Osteoblast (primary cell): ENCODE results near the gene SLC19A1. TPM values are rescaled to one million over a fixed set of nuclear protein-coding genes. Genes with fewer than 3 reads are reported as not detected.
"Not testable (repeated sequence)": the region's sequence is repeated elsewhere in the genome, so short reads cannot be mapped to it uniquely, and the experiment has no call there.

ENCODE experiments used
- DNase-seq: peaks from one replicate; pipeline ENCODE4 v3.0.0; 2011; ENCODE audit warnings: low spot score, mixed read lengths; ENCODE audit not compliant: insufficient read length; ENCODE audit errors: missing footprints
- H2AFZ ChIP-seq: 2 replicates; pipeline ENCODE4 v1.6.0; 2011; ENCODE audit warnings: mild to moderate bottlenecking, low read length
- H3K27ac ChIP-seq: 2 replicates; pipeline ENCODE4 v1.5.1; 2011; ENCODE audit warnings: mild to moderate bottlenecking, low read depth, low read length, moderate library complexity
- H3K27me3 ChIP-seq: 2 replicates; pipeline ENCODE4 v1.6.0; 2012; ENCODE audit warnings: mild to moderate bottlenecking, control low read depth, inconsistent platforms, low read length, moderate library complexity; ENCODE audit not compliant: insufficient read depth
- H3K36me3 ChIP-seq: 2 replicates; pipeline ENCODE4 v1.5.1; 2011; ENCODE audit warnings: mild to moderate bottlenecking, low read length, control low read depth, moderate library complexity; ENCODE audit not compliant: insufficient read depth
- H3K4me1 ChIP-seq: 2 replicates; pipeline ENCODE4 v1.5.1; 2011; ENCODE audit warnings: mild to moderate bottlenecking, low read length, control low read depth, moderate library complexity; ENCODE audit not compliant: insufficient read depth
- H3K4me2 ChIP-seq: 2 replicates; pipeline ENCODE4 v1.6.0; 2011; ENCODE audit warnings: mild to moderate bottlenecking, low read length; ENCODE audit not compliant: insufficient read depth
- H3K4me3 ChIP-seq: fragments of 200-600 bp; sonication (generic); 3 replicates; pipeline ENCODE4 v1.5.1; 2012; ENCODE audit warnings: mild to moderate bottlenecking, low read length, inconsistent platforms; ENCODE audit not compliant: insufficient read depth
- H3K79me2 ChIP-seq: 2 replicates; pipeline ENCODE4 v1.6.0; 2012; ENCODE audit warnings: mild to moderate bottlenecking, low read length, control low read depth, inconsistent platforms; ENCODE audit not compliant: insufficient read depth
- H3K9me3 ChIP-seq: 2 replicates; pipeline ENCODE4 v1.5.1; 2011; ENCODE audit warnings: low read depth, low read length, control low read depth
- H4K20me1 ChIP-seq: 2 replicates; pipeline ENCODE4 v1.6.0; 2012; ENCODE audit warnings: mild to moderate bottlenecking, low read length, control low read depth; ENCODE audit not compliant: insufficient read depth
- total RNA-seq: library from RNA; depleted of rRNA; stranded (reverse); fragments of >200 nt; gene quantifications from 2 replicates; pipeline ENCODE4 v1.2.3, GENCODE V29; 2012
- TF ChIP-seq, protein P1 (sequence below): IDR thresholded peaks from 2 replicates; pipeline ENCODE4 v1.5.1; 2011; ENCODE audit warnings: mild to moderate bottlenecking, low read depth, low read length, moderate library complexity; ENCODE audit errors: extremely low read depth

The SLC19A1 gene
- total RNA-seq, 1 donor, result 2.9 TPM

DNA sequence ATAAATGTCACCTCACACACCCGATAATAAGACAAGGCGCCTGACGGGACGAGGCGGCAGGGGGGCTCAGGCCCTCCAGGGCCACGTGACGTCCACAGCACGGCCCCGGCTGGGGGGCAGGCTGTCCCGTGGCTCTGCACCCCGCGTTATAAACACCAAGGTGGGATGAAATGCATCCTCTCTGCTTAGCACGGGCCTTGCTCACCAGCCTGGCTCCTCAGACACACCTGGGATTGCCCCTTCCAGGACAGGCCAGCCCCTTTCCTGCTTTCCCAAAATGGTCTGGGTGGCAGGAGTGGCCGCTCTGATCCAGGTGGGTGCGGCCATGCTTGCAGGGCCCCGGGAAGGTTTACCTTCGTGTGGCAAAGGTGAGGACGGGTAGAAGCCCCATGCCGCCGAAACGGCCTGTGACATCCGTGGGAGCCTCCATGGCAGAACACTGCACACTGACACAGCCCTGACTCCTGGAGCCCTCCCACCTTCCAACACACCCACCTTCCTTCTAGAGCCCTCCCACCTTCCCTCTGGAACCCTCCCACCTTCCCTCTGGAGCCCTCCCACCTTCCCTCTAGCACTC, 35.9 kb downstream of the SLC19A1 start:
- H3K27ac ChIP-seq, result no peak overlapping the region
- H3K4me1 ChIP-seq, result no peaks in the 10 kb centered on the region
- H3K36me3 ChIP-seq, result no peaks in the 10 kb centered on the region
- TF ChIP-seq, protein P1, sequence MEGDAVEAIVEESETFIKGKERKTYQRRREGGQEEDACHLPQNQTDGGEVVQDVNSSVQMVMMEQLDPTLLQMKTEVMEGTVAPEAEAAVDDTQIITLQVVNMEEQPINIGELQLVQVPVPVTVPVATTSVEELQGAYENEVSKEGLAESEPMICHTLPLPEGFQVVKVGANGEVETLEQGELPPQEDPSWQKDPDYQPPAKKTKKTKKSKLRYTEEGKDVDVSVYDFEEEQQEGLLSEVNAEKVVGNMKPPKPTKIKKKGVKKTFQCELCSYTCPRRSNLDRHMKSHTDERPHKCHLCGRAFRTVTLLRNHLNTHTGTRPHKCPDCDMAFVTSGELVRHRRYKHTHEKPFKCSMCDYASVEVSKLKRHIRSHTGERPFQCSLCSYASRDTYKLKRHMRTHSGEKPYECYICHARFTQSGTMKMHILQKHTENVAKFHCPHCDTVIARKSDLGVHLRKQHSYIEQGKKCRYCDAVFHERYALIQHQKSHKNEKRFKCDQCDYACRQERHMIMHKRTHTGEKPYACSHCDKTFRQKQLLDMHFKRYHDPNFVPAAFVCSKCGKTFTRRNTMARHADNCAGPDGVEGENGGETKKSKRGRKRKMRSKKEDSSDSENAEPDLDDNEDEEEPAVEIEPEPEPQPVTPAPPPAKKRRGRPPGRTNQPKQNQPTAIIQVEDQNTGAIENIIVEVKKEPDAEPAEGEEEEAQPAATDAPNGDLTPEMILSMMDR, result no peak
- no peaks in the 10 kb centered on the region for H4K20me1 ChIP-seq
- H3K27me3 ChIP-seq, result no peaks in the 10 kb centered on the region
- H3K79me2 ChIP-seq, result no peaks in the 10 kb centered on the region
- H3K4me3 ChIP-seq, result no peak overlapping the region
- no peak for DNase-seq
- no peak overlapping the region for H3K4me2 ChIP-seq
- no peaks in the 10 kb centered on the region for H3K9me3 ChIP-seq
- H2AFZ ChIP-seq, result no peak overlapping the region

DNA sequence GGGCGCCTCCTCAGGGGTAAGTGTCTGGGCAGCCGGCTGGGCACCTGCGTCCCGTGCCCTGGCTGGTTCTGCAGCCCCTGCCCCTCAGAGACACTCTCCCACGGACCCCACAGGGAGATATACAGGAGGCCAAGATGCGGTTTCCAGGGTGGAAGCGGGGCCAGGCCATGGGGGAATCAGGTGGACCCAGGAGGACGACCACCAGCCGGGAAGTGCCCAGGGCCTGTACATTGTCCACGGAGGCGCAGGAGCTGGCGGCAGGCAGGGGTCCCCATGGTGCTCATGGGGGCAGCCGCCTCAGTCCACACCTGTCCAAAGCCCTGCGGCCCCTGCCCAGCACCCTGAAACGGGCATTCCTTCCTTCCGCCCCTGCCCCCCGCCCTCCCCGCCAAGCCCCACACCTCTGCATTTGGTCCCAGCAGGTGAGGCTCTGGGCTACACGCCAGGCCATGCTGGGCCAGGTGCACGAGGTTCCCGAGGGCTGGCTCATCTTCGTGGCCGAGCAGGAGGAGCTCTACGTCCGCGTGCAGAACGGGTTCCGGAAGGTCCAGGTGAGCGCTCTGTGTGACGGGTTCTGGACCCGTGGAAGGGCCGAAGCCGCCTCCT, 36.7 kb downstream of the SLC19A1 start:
- TF ChIP-seq, protein P1, result no peak
- Histone ChIP-seq H2AFZ (no peak overlapping the region), H3K9me3 (no peaks in the 10 kb centered on the region), H3K79me2 (no peaks in the 10 kb centered on the region), H3K4me1 (no peaks in the 10 kb centered on the region), H3K27ac (no peak overlapping the region), H3K36me3 (no peaks in the 10 kb centered on the region), H3K4me2 (no peak overlapping the region), H4K20me1 (no peaks in the 10 kb centered on the region), H3K27me3 (no peaks in the 10 kb centered on the region), H3K4me3 (no peak overlapping the region)
- no peak for DNase-seq

DNA sequence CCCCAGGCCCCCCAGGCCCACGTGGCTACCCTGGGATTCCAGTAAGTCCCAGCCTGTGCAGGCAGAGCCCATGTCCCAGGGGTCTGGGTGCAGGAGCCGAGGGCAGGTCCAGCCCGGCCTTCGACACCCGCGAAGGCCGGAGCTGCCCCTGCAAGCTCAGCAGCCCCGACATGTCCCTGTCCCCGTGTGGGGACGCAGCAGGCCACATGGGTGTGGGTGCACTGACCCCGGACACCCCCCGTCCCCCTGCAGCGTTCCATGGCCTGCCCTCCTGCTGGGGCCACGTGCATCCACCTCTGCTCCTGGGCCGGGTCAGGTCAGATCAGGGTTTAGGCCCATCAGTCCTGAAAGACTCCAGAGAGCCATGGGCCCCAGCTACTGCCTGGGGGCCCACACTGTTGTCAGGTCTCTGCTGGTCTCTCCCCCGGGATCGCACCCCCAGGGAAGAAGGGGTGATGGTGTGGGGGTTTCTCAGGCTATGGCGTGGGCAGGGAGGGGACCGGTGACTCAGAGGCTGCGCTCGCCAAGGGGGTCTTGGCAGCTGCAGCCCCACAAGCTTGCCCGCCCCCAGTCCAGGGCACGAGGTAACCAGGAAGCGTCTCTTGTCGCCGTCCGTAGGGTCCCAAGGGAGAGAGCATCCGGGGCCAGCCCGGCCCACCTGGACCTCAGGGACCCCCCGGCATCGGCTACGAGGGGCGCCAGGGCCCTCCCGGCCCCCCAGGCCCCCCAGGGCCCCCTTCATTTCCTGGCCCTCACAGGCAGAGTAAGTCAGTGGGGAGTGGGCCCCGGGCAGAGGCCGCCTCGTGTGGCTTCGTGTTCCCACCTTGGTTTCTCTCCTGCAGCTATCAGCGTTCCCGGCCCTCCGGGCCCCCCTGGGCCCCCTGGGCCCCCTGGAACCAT, 37.5 kb downstream of the SLC19A1 start:
- no peak overlapping the region for H2AFZ ChIP-seq
- TF ChIP-seq, protein P1, result no peak

DNA sequence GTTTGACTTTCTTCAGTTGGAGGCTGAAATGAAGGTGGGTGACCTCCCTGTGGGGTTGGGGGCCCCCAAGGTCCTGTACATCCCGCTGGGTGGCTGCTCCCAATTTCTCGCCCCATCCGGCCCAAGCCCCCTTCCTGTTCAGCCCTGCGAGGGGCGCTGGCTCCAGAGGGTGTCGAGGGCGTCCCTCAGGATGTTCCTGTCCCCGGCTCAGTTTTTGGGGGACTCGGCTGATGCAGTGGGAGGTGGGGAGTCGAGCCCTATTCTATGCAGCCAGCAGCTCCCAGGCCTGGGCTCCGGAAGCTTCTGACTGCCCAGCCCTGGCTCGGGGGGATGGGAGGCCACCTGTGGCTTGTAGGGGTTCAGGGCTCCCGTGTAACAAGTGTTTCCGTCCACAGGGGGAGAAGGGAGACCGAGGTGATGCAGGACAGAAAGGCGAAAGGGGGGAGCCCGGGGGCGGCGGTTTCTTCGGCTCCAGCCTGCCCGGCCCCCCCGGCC, 38.2 kb downstream of the SLC19A1 start:
- DNase-seq, result no peak
- no peaks in the 10 kb centered on the region for H3K9me3 ChIP-seq
- H3K4me1 ChIP-seq, result no peaks in the 10 kb centered on the region
- no peaks in the 10 kb centered on the region for H3K27me3 ChIP-seq
- H3K79me2 ChIP-seq, result no peaks in the 10 kb centered on the region
- H4K20me1 ChIP-seq, result no peaks in the 10 kb centered on the region
- no peak overlapping the region for H3K4me2 ChIP-seq
- H2AFZ ChIP-seq, result no peak overlapping the region
- H3K36me3 ChIP-seq, result no peaks in the 10 kb centered on the region
- TF ChIP-seq, protein P1, result no peak
- no peak overlapping the region for H3K4me3 ChIP-seq
- H3K27ac ChIP-seq, result no peak overlapping the region

More for the DNA sequence above, 37.5 kb downstream of the SLC19A1 start:
- H3K27ac ChIP-seq, result no peak overlapping the region
- H3K27me3 ChIP-seq, result no peaks in the 10 kb centered on the region
- no peaks in the 10 kb centered on the region for H4K20me1 ChIP-seq
- no peaks in the 10 kb centered on the region for H3K36me3 ChIP-seq
- H3K4me1 ChIP-seq, result no peaks in the 10 kb centered on the region
- H3K79me2 ChIP-seq, result no peaks in the 10 kb centered on the region
- no peak for DNase-seq
- H3K4me3 ChIP-seq, result no peak overlapping the region
- H3K9me3 ChIP-seq, result no peaks in the 10 kb centered on the region
- no peak overlapping the region for H3K4me2 ChIP-seq

DNA sequence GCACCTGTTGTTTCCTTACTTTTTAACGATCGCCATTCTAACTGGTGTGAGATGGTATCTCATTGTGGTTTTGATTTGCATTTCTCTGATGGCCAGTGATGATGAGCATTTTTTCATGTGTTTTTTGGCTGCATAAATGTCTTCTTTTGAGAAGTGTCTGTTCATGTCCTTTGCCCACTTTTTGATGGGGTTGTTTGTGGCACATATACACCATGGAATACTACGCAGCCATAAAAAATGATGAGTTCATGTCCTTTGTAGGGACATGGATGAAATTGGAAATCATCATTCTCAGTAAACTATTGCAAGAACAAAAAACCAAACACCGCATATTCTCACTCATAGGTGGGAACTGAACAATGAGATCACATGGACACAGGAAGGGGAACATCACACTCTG, 39.0 kb downstream of the SLC19A1 start:
- H3K4me1 ChIP-seq, H3K4me3 ChIP-seq, H3K9me3 ChIP-seq: not testable (repeated sequence)

More for the DNA sequence above, 39.0 kb downstream of the SLC19A1 start:
- DNase-seq, H3K4me2 ChIP-seq, H3K27ac ChIP-seq, H2AFZ ChIP-seq, H3K36me3 ChIP-seq, H4K20me1 ChIP-seq, H3K79me2 ChIP-seq, H3K27me3 ChIP-seq: not testable (repeated sequence)
